Hippocampal formation (tissue), 2 donors: ENCODE measurements around the gene SLC35F3.
A peak's percentile ranks its signal among the peaks of the same experiment; 100 is the strongest.

Experiments
- DNase-seq, 2 donors: peaks; one replicate each; lab custom pipeline; 2025; lab: John Stamatoyannopoulos, UW

SLC35F3 gene

GRCh38 chr1:234368320-234369032, 464.0 kb downstream of the SLC35F3 start:
- peak; percentile 2 to 40 for DNase-seq

DNA sequence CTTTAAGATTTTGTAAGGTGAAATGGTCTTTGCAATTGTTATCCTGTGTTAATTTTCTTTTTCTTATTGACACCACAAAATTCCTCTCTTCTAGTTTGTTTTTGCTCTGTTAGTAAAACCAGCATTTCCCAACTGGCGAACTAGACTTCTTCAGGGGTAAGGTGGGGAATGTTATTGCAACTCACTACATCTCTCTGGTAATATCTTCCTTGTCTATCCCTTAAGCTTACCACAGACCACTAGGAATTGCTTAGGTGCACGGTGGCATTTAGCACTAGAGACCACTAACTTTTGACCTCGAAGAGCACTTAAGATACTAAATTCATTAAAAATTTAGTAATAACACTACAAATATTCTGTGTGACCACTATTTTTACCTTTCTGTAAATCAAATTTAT, 464.6 kb downstream of the SLC35F3 start:
- DNase-seq = no peak

GRCh38 chr1:234369784-234370183, 465.3 kb downstream of the SLC35F3 start:
- DNase-seq = no peak

DNA sequence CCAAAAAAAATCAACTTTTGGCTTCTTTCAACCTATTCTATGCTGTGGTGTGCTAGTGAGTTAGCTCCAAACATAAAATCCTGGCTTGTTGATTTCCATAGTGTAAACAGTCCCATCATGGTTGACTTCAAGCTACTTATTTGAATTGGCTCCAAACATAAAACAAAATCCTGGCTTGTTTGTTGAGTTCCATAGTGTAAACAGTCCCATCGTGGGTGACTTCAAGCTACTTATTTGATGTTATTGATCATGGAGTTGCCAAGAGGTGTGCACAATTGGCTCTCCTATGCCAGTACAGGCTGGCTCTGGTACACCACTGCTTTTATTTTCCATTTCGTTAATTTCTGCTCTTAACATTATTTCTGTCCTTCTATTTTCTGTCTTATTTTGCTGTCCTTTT, 466.9 kb downstream of the SLC35F3 start:
- no peak for DNase-seq

DNA sequence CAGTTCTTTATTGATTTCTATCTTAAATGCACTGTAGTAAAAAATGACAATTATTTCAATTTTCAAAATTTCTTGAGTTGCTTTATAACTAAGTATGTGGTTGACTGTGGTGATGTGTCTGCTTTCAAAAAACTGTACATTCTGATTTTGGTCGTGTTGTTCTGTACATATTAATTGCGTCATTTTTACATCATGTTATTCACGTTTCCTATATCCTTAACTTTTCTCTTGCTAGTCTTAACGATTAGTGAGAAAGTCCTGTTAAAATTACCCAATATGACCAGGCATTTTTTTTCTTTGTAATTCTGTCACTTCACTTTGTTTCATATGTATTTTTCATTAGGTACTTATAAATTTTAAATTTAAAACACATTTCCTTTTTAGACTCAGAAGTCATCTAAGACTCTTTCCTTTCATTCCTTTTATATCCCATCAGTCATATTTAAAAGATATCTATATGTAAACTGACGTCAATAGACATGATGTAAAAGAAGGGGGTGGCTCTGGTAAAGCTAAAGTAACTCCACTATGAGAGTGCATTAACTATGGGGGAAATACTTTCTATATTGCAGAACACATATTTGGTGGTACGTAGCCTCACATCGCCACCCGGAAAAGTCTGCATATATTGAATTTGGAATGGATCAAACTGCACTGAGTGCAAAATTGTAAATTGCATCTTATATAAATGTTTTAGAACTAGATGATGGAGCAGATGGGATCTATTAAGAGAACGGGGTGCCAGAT, 467.7 kb downstream of the SLC35F3 start:
- DNase-seq = no peak

DNA sequence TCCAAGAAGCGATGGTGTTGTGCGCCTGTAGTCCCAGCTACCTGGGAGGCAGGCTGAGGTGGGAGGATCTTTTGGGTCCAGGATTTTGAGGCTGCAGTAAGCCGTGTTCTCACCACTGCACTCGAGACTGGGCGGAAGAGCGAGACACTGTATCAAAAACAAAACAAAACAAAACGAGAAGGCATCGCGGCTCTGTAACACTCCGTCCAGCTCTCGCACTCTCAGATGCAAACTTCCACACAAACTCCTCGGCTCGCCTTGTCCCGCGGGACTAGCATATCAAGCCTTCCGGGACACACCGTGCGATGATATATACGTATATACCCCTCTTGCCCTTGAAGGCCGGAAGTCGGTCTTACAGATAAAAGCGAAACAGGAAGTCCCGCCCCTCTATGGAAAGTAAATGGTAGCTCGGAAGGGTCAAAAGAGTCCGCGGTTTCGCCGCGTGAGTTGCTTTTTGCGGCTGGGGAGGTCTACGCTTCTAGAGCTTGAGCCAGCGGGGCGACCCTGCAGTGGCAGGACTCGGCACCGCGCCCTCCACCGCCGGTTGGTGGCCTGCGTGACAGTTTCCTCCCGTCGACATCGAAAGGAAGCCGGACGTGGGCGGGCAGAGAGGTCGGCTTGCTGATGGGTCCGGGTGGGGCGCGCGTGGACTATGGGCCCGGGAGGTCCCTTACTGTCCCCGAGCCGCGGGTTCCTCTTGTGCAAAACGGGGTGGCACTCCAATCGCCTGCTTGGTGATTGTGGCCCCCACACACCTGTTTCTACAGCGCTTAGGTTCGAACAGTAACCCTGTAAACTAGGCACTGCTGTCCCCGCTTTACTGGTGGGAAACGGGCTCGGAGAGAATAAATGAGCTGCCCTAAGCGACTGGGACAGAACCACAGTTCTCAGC, 468.8 kb downstream of the SLC35F3 start, which contains the start of gene COA6:
COA6 (plus strand) TSS at position 393 of the 895 bp plus-strand sequence; CDS start at position 404, 11 bp downstream.
- peak; percentile 86 to 92 for DNase-seq

GRCh38 chr1:234373959-234374254, 469.4 kb downstream of the SLC35F3 start:
- no peak for DNase-seq
